ENCODE data around the gene CCDC88B. TPM values are rescaled to one million over a fixed set of nuclear protein-coding genes. Genes with fewer than 3 reads are reported as not detected.
A peak's percentile ranks its signal among the peaks of the same experiment; 100 is the strongest.

Gene CCDC88B
- total and polyA plus RNA-seq, 2 experiments from 2014 or later, result 6.8 to 12.1 TPM

GRCh38 chr11:64359712-64360445, 19.9 kb downstream of the CCDC88B start:
- Histone ChIP-seq H3F3A (replicated peaks; ENCODE audit: low read depth) (0 out of 2 replicates have a peak, but pooled peaks cover 13% of the 10 kb centered on the region), H3K27ac (ENCODE audit: low read depth) (no peak overlapping the region), H3K4me2 (peak overlapping the region; percentile 91), H3K9me2 (ENCODE audit: insufficient read depth) (no peaks in the 10 kb centered on the region), H3K4me3 (peak overlapping the region; percentile 86), H3K79me2 (replicated peaks; ENCODE audit: insufficient read depth) (no peaks in the 10 kb centered on the region), H3K4me1 (ENCODE audit: insufficient read depth) (peaks cover 17% of the 10 kb centered on the region; the same call in 1 of the 2 replicates), H3K36me3 (ENCODE audit: insufficient read depth) (no peaks in the 10 kb centered on the region), H3K27me3 (ENCODE audit: insufficient read depth) (peaks cover 14% of the 10 kb centered on the region; the same call in 1 of the 2 replicates), H2AFZ (0 out of 2 replicates have a peak overlapping the region, but pooled peaks have one; percentile 93), H4K20me1 (replicated peaks; ENCODE audit: insufficient read depth) (no peaks in the 10 kb centered on the region; the same call in 1 of the 2 replicates)
- no peak overlapping the region for H3K27ac Mint-ChIP-seq
- H3K27me3 Mint-ChIP-seq (ENCODE audit: insufficient read depth, low read depth, poor library complexity), result peaks cover 18% of the 10 kb centered on the region
- ATAC-seq, result peak; percentile 46
- H3K9me3 Mint-ChIP-seq, result no peaks in the 10 kb centered on the region
- peaks cover 12% of the 10 kb centered on the region for H3K36me3 Mint-ChIP-seq (ENCODE audit: low read depth)
- TF ChIP-seq REST (IDR thresholded peaks at IDR 0.05; ENCODE audit: unreplicated experiment) (no peak), JUNB (IDR thresholded peaks at IDR 0.05; ENCODE audit: unreplicated experiment) (no peak), CTCF (conservative IDR thresholded peaks at IDR 0.05; ENCODE audit: low read depth in 2 of 2) (peak; percentile 14 to 68; a peak in 3 of 4 replicates), NANOG (IDR thresholded peaks at IDR 0.05; ENCODE audit: borderline replicate concordance) (no peak), POLR2AphosphoS5 (IDR thresholded peaks at IDR 0.05; ENCODE audit: low read depth) (no peak), ETS1 (IDR thresholded peaks at IDR 0.05) (no peak)
- peaks cover 29% of the 10 kb centered on the region for H3K4me1 Mint-ChIP-seq
- peak; percentile 72 for DNase-seq (ENCODE audit: low spot score)
- H3K4me3 Mint-ChIP-seq, result peak overlapping the region; percentile 84

GRCh38 chr11:64360448-64360921, 20.5 kb downstream of the CCDC88B start:
- Histone ChIP-seq H3K27me3 (ENCODE audit: insufficient read depth) (peaks cover 14% of the 10 kb centered on the region; the same call in 1 of the 2 replicates), H3K27ac (ENCODE audit: low read depth) (no peak overlapping the region)
- H3K27ac Mint-ChIP-seq, result no peak overlapping the region
- TF ChIP-seq ZNF462 (CRISPR knock-in tag; IDR thresholded peaks at IDR 0.05), result no peak

More at GRCh38 chr11:64360448-64360921, 20.5 kb downstream of the CCDC88B start:
- no peaks in the 10 kb centered on the region; the same call in 1 of the 2 replicates for H4K20me1 ChIP-seq (replicated peaks; ENCODE audit: insufficient read depth)
- H3K4me2 ChIP-seq, result peak overlapping the region; percentile 91
- Mint-ChIP-seq H3K9me3 (no peaks in the 10 kb centered on the region), H3K4me3 (peak overlapping the region; percentile 84), H3K4me1 (peaks cover 27% of the 10 kb centered on the region), H3K36me3 (ENCODE audit: low read depth) (peaks cover 15% of the 10 kb centered on the region), H3K27me3 (ENCODE audit: insufficient read depth, low read depth, poor library complexity) (peaks cover 22% of the 10 kb centered on the region)
- H3K9me2 ChIP-seq (ENCODE audit: insufficient read depth), result no peaks in the 10 kb centered on the region
- H3K36me3 ChIP-seq (ENCODE audit: insufficient read depth), result no peaks in the 10 kb centered on the region
- ATAC-seq, result peak; percentile 2; the same call in 2 of the 3 replicates
- H3K4me3 ChIP-seq, result peak overlapping the region; percentile 86
- no peaks in the 10 kb centered on the region for H3K79me2 ChIP-seq (replicated peaks; ENCODE audit: insufficient read depth)
- H3F3A ChIP-seq (replicated peaks; ENCODE audit: low read depth), result 0 out of 2 replicates have a peak, but pooled peaks cover 10% of the 10 kb centered on the region
- H2AFZ ChIP-seq, result no peak overlapping the region
- peak; percentile 53 for DNase-seq (ENCODE audit: low spot score)
- H3K4me1 ChIP-seq (ENCODE audit: insufficient read depth), result peaks cover 13% of the 10 kb centered on the region; the same call in 1 of the 2 replicates
